GM23338 (cell line): ENCODE results near the gene ULK4.

ENCODE experiments used
- EZH2 ChIP-seq: fragments of 200-600 bp; sonication (generic); IDR thresholded peaks from one replicate; pipeline ENCODE4 v1.8.0; 2017; ENCODE audit warnings: antibody characterized with exemption, mild to moderate bottlenecking, low read depth; ENCODE audit not compliant: unreplicated experiment
- EZH2phosphoT487 ChIP-seq: fragments of 200-600 bp; sonication (generic); IDR thresholded peaks from one replicate; pipeline ENCODE4 v1.8.1; 2018; ENCODE audit warnings: antibody characterized with exemption; ENCODE audit not compliant: unreplicated experiment
- ZNF114 ChIP-seq: fragments of 250-450 bp; sonication (Bioruptor Pico); IDR thresholded peaks from 2 replicates; pipeline ENCODE4 v1.5.0; 2020; ENCODE audit warnings: mild to moderate bottlenecking, moderate library complexity
- TF ChIP-seq, protein P1 (sequence below), 2 experiments: fragments of 200-600 bp in 1 of 2; sonication (generic) in 1 of 2; conservative IDR thresholded peaks; 2 replicates each; pipeline versions ENCODE4 v1.5.1 to v1.6.1; 2016 to 2017; ENCODE audit warnings: antibody characterized with exemption in 2 of 2, low read depth in 2 of 2, mild to moderate bottlenecking in 2 of 2, moderate library complexity in 1 of 2

- TF ChIP-seq, protein P1, sequence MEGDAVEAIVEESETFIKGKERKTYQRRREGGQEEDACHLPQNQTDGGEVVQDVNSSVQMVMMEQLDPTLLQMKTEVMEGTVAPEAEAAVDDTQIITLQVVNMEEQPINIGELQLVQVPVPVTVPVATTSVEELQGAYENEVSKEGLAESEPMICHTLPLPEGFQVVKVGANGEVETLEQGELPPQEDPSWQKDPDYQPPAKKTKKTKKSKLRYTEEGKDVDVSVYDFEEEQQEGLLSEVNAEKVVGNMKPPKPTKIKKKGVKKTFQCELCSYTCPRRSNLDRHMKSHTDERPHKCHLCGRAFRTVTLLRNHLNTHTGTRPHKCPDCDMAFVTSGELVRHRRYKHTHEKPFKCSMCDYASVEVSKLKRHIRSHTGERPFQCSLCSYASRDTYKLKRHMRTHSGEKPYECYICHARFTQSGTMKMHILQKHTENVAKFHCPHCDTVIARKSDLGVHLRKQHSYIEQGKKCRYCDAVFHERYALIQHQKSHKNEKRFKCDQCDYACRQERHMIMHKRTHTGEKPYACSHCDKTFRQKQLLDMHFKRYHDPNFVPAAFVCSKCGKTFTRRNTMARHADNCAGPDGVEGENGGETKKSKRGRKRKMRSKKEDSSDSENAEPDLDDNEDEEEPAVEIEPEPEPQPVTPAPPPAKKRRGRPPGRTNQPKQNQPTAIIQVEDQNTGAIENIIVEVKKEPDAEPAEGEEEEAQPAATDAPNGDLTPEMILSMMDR (conservative IDR thresholded peaks at IDR 0.05; ENCODE audit: low read depth in 2 of 2) = no peak
- no peak for TF ChIP-seq EZH2
- no peak for TF ChIP-seq ZNF114 (CRISPR knock-in tag)
- no peak for TF ChIP-seq EZH2phosphoT487
Observed at GRCh38 chr3:41592753-41593510, 369.0 kb downstream of the ULK4 start.
